Measurements from ENCODE around the gene CORO1C. TPM values are rescaled to one million over a fixed set of nuclear protein-coding genes. Genes with fewer than 3 reads are reported as not detected.

Gene CORO1C
- total and polyA plus RNA-seq, 9 of the 15 experiments (the other 6 are each of a cell fraction or from before 2014, with no cell fraction given) = 55.2 to 280 (median 150) TPM

- in situ Hi-C loops (cut with MboI) = no loop called here
- H3K9me1 ChIP-seq (ENCODE audit: control insufficient read depth, insufficient read depth, low read length) = no peaks in the 10 kb centered on the region
- no TSS peak for BruUV-seq (replicated peaks)
- ATAC-seq (no peak), FAIRE-seq (no peak), DNase-seq (ENCODE audit: extremely low read depth in 1 of 4, low spot score in 3 of 4) (no peak)
- no peak overlapping the region for H3K9ac ChIP-seq (ENCODE audit: insufficient read depth in 1 of 2, low read depth in 2 of 2, low read length in 2 of 2)
- ChIA-PET POLR2A (interaction anchor here (0.6 to 1.3 kb wide), 5 partner anchors 9 to 143 kb away, joined by 3 read pairs; no protein-coding TSS in a partner anchor), CTCF (ENCODE audit: low intra/inter-chr PET ratio) (no interaction called here)
- no peaks in the 10 kb centered on the region for H3K4me1 ChIP-seq (replicated peaks in 1 of 2; ENCODE audit: control insufficient read depth in 2 of 2, insufficient read depth in 2 of 2, low read length in 2 of 2)
- H3K4me3 ChIP-seq = no peak overlapping the region
- no peaks in the 10 kb centered on the region for H3K9me3 ChIP-seq (replicated peaks; ENCODE audit: control insufficient read depth, insufficient read depth, low read depth, low read length)
- no peaks in the 10 kb centered on the region for H3K79me2 ChIP-seq (ENCODE audit: control insufficient read depth, insufficient read depth, low read length)
- WGBS (ENCODE audit: insufficient coverage, low coverage, missing lambda C conversion rate) = 100% methylated on average over 1 of the region's 1 CpG
- no peaks in the 10 kb centered on the region for H4K20me1 ChIP-seq (replicated peaks; ENCODE audit: control insufficient read depth, insufficient read depth, low read length)
- TF ChIP-seq RBM25 (IDR thresholded peaks at IDR 0.05; ENCODE audit: low read depth, low read length, severe bottlenecking) (peak; percentile 77), BCOR (IDR thresholded peaks at IDR 0.05) (peak; percentile 32; the same call in 1 of the 2 replicates), FOXK2 (conservative IDR thresholded peaks at IDR 0.05 in 1 of 2, IDR thresholded peaks at IDR 0.05 in 1 of 2; ENCODE audit: low read depth in 2 of 2) (no peak), ZFP36 (IDR thresholded peaks at IDR 0.05; ENCODE audit: low read depth, low read length, partially characterized antibody) (peak; percentile 40), RERE (CRISPR knock-in tag; IDR thresholded peaks at IDR 0.05; ENCODE audit: borderline replicate concordance) (no peak)
- no peak overlapping the region for H3K4me2 ChIP-seq (ENCODE audit: insufficient read depth, low read length)
- 0 out of 3 replicates have a peak, but pooled peaks cover 2% of the 10 kb centered on the region for H3K36me3 ChIP-seq (ENCODE audit: control insufficient read depth, insufficient read depth, low read length)
- intact Hi-C loops (cut with micrococcal nuclease) = no loop called here
- no peak overlapping the region for H2AFZ ChIP-seq (ENCODE audit: low read depth, low read length)
- no peaks in the 10 kb centered on the region for H3K27me3 ChIP-seq (ENCODE audit: control insufficient read depth in 2 of 2, insufficient read depth in 2 of 2, low read length in 2 of 2)
- no peak overlapping the region for H3K27ac ChIP-seq (ENCODE audit: extremely low read depth, low read depth, low read length)
Observed at GRCh38 chr12:108752387-108752786, 21.1 kb upstream of the CORO1C start.
